Calu3 (cell line): ENCODE results near the gene BCL2L13. TPM values are rescaled to one million over a fixed set of nuclear protein-coding genes. Genes with fewer than 3 reads are reported as not detected.
"Not testable (repeated sequence)": the region's sequence is repeated elsewhere in the genome, so short reads cannot be mapped to it uniquely, and the experiment has no call there.

ENCODE experiments used
- BruUV-seq: library from RNA; stranded (reverse); fragments of 400-500 nt; replicated peaks from 2 replicates; lab custom pipeline; 2021; lab: Mats Ljungman, UMichigan
- CTCF ChIA-PET: fragments of 300-600 bp; sonication (Branson Sonifier 250); formaldehyde crosslinking; loops from one replicate; lab custom pipeline; 2022; ENCODE audit warnings: antibody characterized with exemption; lab: Charles Lee
- DNase-seq: peaks from one replicate; pipeline ENCODE4 v3.0.0; 2022
- H3K27ac Mint-ChIP-seq: one replicate; pipeline ENCODE4 v1.8.0; 2022; ENCODE audit warnings: mixed read lengths; ENCODE audit not compliant: unreplicated experiment
- H3K27me3 Mint-ChIP-seq: one replicate; pipeline ENCODE4 v1.8.0; 2022; ENCODE audit warnings: mixed read lengths; ENCODE audit not compliant: unreplicated experiment
- H3K36me3 Mint-ChIP-seq: one replicate; pipeline ENCODE4 v1.8.0; 2022; ENCODE audit warnings: mild to moderate bottlenecking, moderate library complexity, mixed read lengths; ENCODE audit not compliant: insufficient read depth, unreplicated experiment
- H3K4me1 Mint-ChIP-seq: one replicate; pipeline ENCODE4 v1.8.0; 2022; ENCODE audit warnings: mild to moderate bottlenecking, low read depth, mixed read lengths; ENCODE audit not compliant: unreplicated experiment
- H3K4me3 Mint-ChIP-seq: one replicate; pipeline ENCODE4 v1.8.0; 2022; ENCODE audit warnings: mild to moderate bottlenecking, low read depth, moderate library complexity, mixed read lengths; ENCODE audit not compliant: unreplicated experiment
- H3K9me3 Mint-ChIP-seq: one replicate; pipeline ENCODE4 v1.8.0; 2022; ENCODE audit warnings: low read depth, mixed read lengths; ENCODE audit not compliant: unreplicated experiment
- CTCF ChIP-seq: fragments of 200-600 bp; IDR thresholded peaks from one replicate; pipeline ENCODE4 v1.8.0; 2022; ENCODE audit warnings: antibody characterized with exemption; ENCODE audit not compliant: unreplicated experiment
- intact Hi-C: fragments of 100-400 bp; cut with micrococcal nuclease; formaldehyde crosslinking; loops from one replicate; pipeline ENCODE4 v1.10.0; 2022; ENCODE audit not compliant: unreplicated experiment
- total RNA-seq: library from RNA; stranded (reverse); gene quantifications from 2 replicates; pipeline ENCODE4 v1.2.3, GENCODE V29; 2022

Gene BCL2L13
- total RNA-seq, 1 experiment from 2014 or later = 49.3 TPM

GRCh38 chr22:17753401-17753989, 114.9 kb downstream of the BCL2L13 start:
- no peak for TF ChIP-seq CTCF
- H3K9me3 Mint-ChIP-seq = no peaks in the 10 kb centered on the region
- no peak overlapping the region for H3K27ac Mint-ChIP-seq
- no peak overlapping the region for H3K4me3 Mint-ChIP-seq
- CTCF ChIA-PET = interaction anchor here (1.3 kb wide), 1 partner anchor 32 kb away, joined by 16 read pairs; no protein-coding TSS in a partner anchor
- intact Hi-C loops = no loop called here
- H3K27me3 Mint-ChIP-seq = no peaks in the 10 kb centered on the region
- H3K4me1 Mint-ChIP-seq = peaks cover 8% of the 10 kb centered on the region
- H3K36me3 Mint-ChIP-seq = peaks cover 6% of the 10 kb centered on the region
- no TSS peak for BruUV-seq
- peak; percentile 14 for DNase-seq

GRCh38 chr22:17754233-17754925, 115.8 kb downstream of the BCL2L13 start:
- H3K4me1 Mint-ChIP-seq = peaks cover 6% of the 10 kb centered on the region
- BruUV-seq = no TSS peak
- TF ChIP-seq CTCF = peak; percentile 36
- H3K9me3 Mint-ChIP-seq = no peaks in the 10 kb centered on the region
- intact Hi-C loops = no loop called here
- no peak overlapping the region for H3K27ac Mint-ChIP-seq
- peak; percentile 25 for DNase-seq
- H3K27me3 Mint-ChIP-seq = no peaks in the 10 kb centered on the region
- peaks cover 6% of the 10 kb centered on the region for H3K36me3 Mint-ChIP-seq
- CTCF ChIA-PET = interaction anchor here (1.3 kb wide), 1 partner anchor 31 kb away, joined by 16 read pairs; no protein-coding TSS in a partner anchor
- H3K4me3 Mint-ChIP-seq = no peak overlapping the region

- intact Hi-C loops = no loop called here
- no peak for TF ChIP-seq CTCF
- Mint-ChIP-seq H3K27ac (no peak overlapping the region), H3K4me3 (no peak overlapping the region), H3K4me1 (peaks cover 8% of the 10 kb centered on the region), H3K36me3 (peaks cover 12% of the 10 kb centered on the region), H3K27me3 (no peaks in the 10 kb centered on the region), H3K9me3 (no peaks in the 10 kb centered on the region)
- CTCF ChIA-PET = no interaction called here
- no TSS peak for BruUV-seq
- no peak for DNase-seq
Observed at GRCh38 chr22:17761138-17761488, 122.6 kb downstream of the BCL2L13 start.

- H3K27ac Mint-ChIP-seq, BruUV-seq, H3K4me3 Mint-ChIP-seq, H3K4me1 Mint-ChIP-seq, H3K27me3 Mint-ChIP-seq, DNase-seq, CTCF ChIA-PET, H3K9me3 Mint-ChIP-seq, H3K36me3 Mint-ChIP-seq, intact Hi-C loops: not testable (repeated sequence)
Observed at GRCh38 chr22:17763442-17763841, 124.9 kb downstream of the BCL2L13 start.

- intact Hi-C loops = no loop called here
- CTCF ChIA-PET = no interaction called here
- Mint-ChIP-seq H3K27ac (no peak overlapping the region), H3K4me1 (peaks cover 8% of the 10 kb centered on the region), H3K27me3 (no peaks in the 10 kb centered on the region), H3K36me3 (peaks cover 7% of the 10 kb centered on the region), H3K4me3 (no peak overlapping the region), H3K9me3 (no peaks in the 10 kb centered on the region)
- no peak for DNase-seq
- no peak for TF ChIP-seq CTCF
- BruUV-seq = TSS peak; percentile 7
Observed at GRCh38 chr22:17764036-17764435, 125.5 kb downstream of the BCL2L13 start.

GRCh38 chr22:17764852-17765251, 126.3 kb downstream of the BCL2L13 start:
- intact Hi-C loops, CTCF ChIA-PET, H3K9me3 Mint-ChIP-seq, H3K27ac Mint-ChIP-seq, H3K4me1 Mint-ChIP-seq, H3K27me3 Mint-ChIP-seq, DNase-seq, H3K4me3 Mint-ChIP-seq, BruUV-seq: not testable (repeated sequence)
- H3K36me3 Mint-ChIP-seq = peaks cover 10% of the 10 kb centered on the region
